GM12878 (cell line): ENCODE results near the gene DNAJC18. TPM values are rescaled to one million over a fixed set of nuclear protein-coding genes. Genes with fewer than 3 reads are reported as not detected.

Experiments used
- ATAC-seq: fragments of 200-7000 bp; cut with Tn5 transposase; 3 replicates; pipeline ENCODE4 v1.9.1; 2020; ENCODE audit warnings: mild to moderate bottlenecking, moderate library complexity
- BruUV-seq: library from RNA; stranded (reverse); fragments of 400-500 nt; replicated peaks from 2 replicates; lab custom pipeline; 2021; lab: Mats Ljungman, UMichigan
- CTCF ChIA-PET: fragments of 300-600 bp; sonication (Branson Sonifier 250); formaldehyde crosslinking; extraction: SDS; loops from one replicate; lab custom pipeline; 2021; ENCODE audit warnings: inconsistent platforms; lab: Yijun Ruan, JAX
- POLR2A ChIA-PET: fragments of 350-600 bp; formaldehyde crosslinking; extraction: SDS; loops from one replicate; lab custom pipeline; 2021; ENCODE audit warnings: inconsistent platforms; lab: Charles Lee
- RAD21 ChIA-PET: fragments of 300-600 bp; sonication (Branson Sonifier 250); formaldehyde crosslinking; loops from one replicate; lab custom pipeline; 2023; ENCODE audit warnings: antibody characterized with exemption; ENCODE audit not compliant: unreplicated experiment; lab: Charles Lee
- SMC1A ChIA-PET: fragments of 300-600 bp; sonication (Branson Sonifier 250); formaldehyde crosslinking; loops from one replicate; lab custom pipeline; 2023; ENCODE audit not compliant: unreplicated experiment, uncharacterized antibody; lab: Charles Lee
- DNase-seq: peaks from one replicate; pipeline ENCODE4 v3.0.0-alpha.2; 2011; ENCODE audit warnings: low read depth, low spot score
- FAIRE-seq: peaks from 3 replicates; lab custom pipeline; 2011; peaks lifted over from hg19 to GRCh38; lab: Jason Lieb, UNC
- H2AFZ ChIP-seq: 2 replicates; pipeline ENCODE4 v1.6.0; 2011; ENCODE audit warnings: low read depth, low read length, control low read depth; ENCODE audit not compliant: control insufficient read depth
- H3K27ac ChIP-seq: 2 replicates; pipeline ENCODE4 v1.5.1; 2011; ENCODE audit warnings: control low read depth; ENCODE audit not compliant: control insufficient read depth, insufficient read depth
- H3K27me3 ChIP-seq, 2 experiments: replicated peaks in 1 of 2; 2 replicates each; pipeline versions ENCODE4 v1.6.0 to v1.6.1; 2011; ENCODE audit warnings: low read length in 1 of 2; ENCODE audit not compliant: control insufficient read depth in 2 of 2, insufficient read depth in 2 of 2
- H3K36me3 ChIP-seq, 2 experiments: 2 replicates each; pipeline ENCODE4 v1.5.1; 2011; ENCODE audit warnings: low read length in 1 of 2; ENCODE audit not compliant: control insufficient read depth in 2 of 2, insufficient read depth in 2 of 2
- H3K4me1 ChIP-seq: 2 replicates; pipeline ENCODE4 v1.6.1; 2011; ENCODE audit warnings: mild to moderate bottlenecking, low read length, moderate library complexity, mixed read lengths; ENCODE audit not compliant: control insufficient read depth, insufficient read depth
- H3K4me2 ChIP-seq: 2 replicates; pipeline ENCODE4 v1.6.0; 2011; ENCODE audit warnings: control low read depth; ENCODE audit not compliant: control insufficient read depth, insufficient read depth
- H3K4me3 ChIP-seq: fragments of 200-600 bp; sonication (generic); 2 replicates; pipeline ENCODE4 v1.5.1; 2016
- H3K79me2 ChIP-seq: 2 replicates; pipeline ENCODE4 v1.6.0; 2011; ENCODE audit warnings: low read length; ENCODE audit not compliant: control insufficient read depth, insufficient read depth
- H3K9ac ChIP-seq: 2 replicates; pipeline ENCODE4 v1.8.0; 2011; ENCODE audit warnings: low read length, control low read depth, mixed read lengths; ENCODE audit not compliant: control insufficient read depth, insufficient read depth
- H3K9me3 ChIP-seq: replicated peaks from 3 replicates; pipeline ENCODE4 v1.5.1; 2011; ENCODE audit warnings: mild to moderate bottlenecking, low read length; ENCODE audit not compliant: control insufficient read depth, insufficient read depth
- H4K20me1 ChIP-seq: 2 replicates; pipeline ENCODE4 v1.6.0; 2011; ENCODE audit not compliant: control insufficient read depth, insufficient read depth
- BACH1 ChIP-seq: fragments of 450-650 bp; IDR thresholded peaks from 2 replicates; pipeline ENCODE4 v1.6.1; 2017; ENCODE audit warnings: mild to moderate bottlenecking, borderline replicate concordance
- BCL11A ChIP-seq: IDR thresholded peaks from 2 replicates; pipeline ENCODE4 v1.6.1; 2011; ENCODE audit warnings: low read depth, low read length
- BMI1 ChIP-seq: fragments of 450-650 bp; IDR thresholded peaks from 2 replicates; pipeline ENCODE4 v1.6.1; 2016; ENCODE audit warnings: mild to moderate bottlenecking, moderate library complexity, borderline replicate concordance
- EZH2 ChIP-seq: IDR thresholded peaks from 2 replicates; pipeline ENCODE4 v1.6.1; 2012; ENCODE audit warnings: low read depth, mild to moderate bottlenecking, control low read depth, inconsistent platforms, low read length, borderline replicate concordance; ENCODE audit not compliant: control insufficient read depth
- GABPA ChIP-seq: IDR thresholded peaks from 2 replicates; pipeline ENCODE4 v1.6.1; 2014; ENCODE audit warnings: antibody characterized with exemption, low read depth, mild to moderate bottlenecking, inconsistent platforms
- IKZF1 ChIP-seq: fragments of 450-650 bp; conservative IDR thresholded peaks from 2 replicates; pipeline ENCODE4 v1.6.1; 2017; ENCODE audit warnings: antibody characterized with exemption, mild to moderate bottlenecking
- NFXL1 ChIP-seq: fragments of 450-650 bp; IDR thresholded peaks from 2 replicates; pipeline ENCODE4 v1.6.1; 2017; ENCODE audit warnings: antibody characterized with exemption, mild to moderate bottlenecking, borderline replicate concordance
- PAX8 ChIP-seq: fragments of 450-650 bp; IDR thresholded peaks from 2 replicates; pipeline ENCODE4 v1.6.1; 2017; ENCODE audit warnings: mild to moderate bottlenecking, moderate library complexity
- PML ChIP-seq: IDR thresholded peaks from 2 replicates; pipeline ENCODE4 v1.6.1; 2012; ENCODE audit warnings: low read length, inconsistent platforms
- RELB ChIP-seq: fragments of 450-650 bp; IDR thresholded peaks from 2 replicates; pipeline ENCODE4 v1.6.1; 2017; ENCODE audit warnings: low read depth, mild to moderate bottlenecking, moderate library complexity
- SIN3A ChIP-seq: IDR thresholded peaks from 2 replicates; pipeline ENCODE4 v1.6.1; 2012; ENCODE audit warnings: low read depth, low read length, improper control_type of control experiment
- SREBF1 ChIP-seq: IDR thresholded peaks from 2 replicates; pipeline ENCODE4 v1.6.1; 2012; ENCODE audit warnings: mild to moderate bottlenecking, low read length
- SRF ChIP-seq, 2 experiments: IDR thresholded peaks; 2 replicates each; pipeline ENCODE4 v1.6.1; 2011; ENCODE audit warnings: low read depth in 2 of 2, low read length in 2 of 2, mild to moderate bottlenecking in 1 of 2, moderate library complexity in 1 of 2
- TAF1 ChIP-seq: IDR thresholded peaks from 2 replicates; pipeline ENCODE4 v1.6.1; 2011; ENCODE audit warnings: mild to moderate bottlenecking, low read depth, low read length, borderline replicate concordance
- TBL1XR1 ChIP-seq: IDR thresholded peaks from 2 replicates; pipeline ENCODE4 v1.6.1; 2012; ENCODE audit warnings: low read depth, low read length, improper control_type of control experiment
- WRNIP1 ChIP-seq: IDR thresholded peaks from 2 replicates; pipeline ENCODE4 v1.6.1; 2011; ENCODE audit warnings: low read depth, low read length, improper control_type of control experiment, borderline replicate concordance
- ZSCAN29 ChIP-seq: fragments of 450-650 bp; IDR thresholded peaks from 2 replicates; pipeline ENCODE4 v1.6.1; 2017; ENCODE audit warnings: mild to moderate bottlenecking, moderate library complexity
- WGBS: methylation state at CpG from one replicate; pipeline ENCODE4 v1.1.6; 2016; ENCODE audit warnings: low lambda C conversion rate; ENCODE audit not compliant: insufficient replicate concordance, insufficient coverage; ENCODE audit errors: missing lambda C conversion rate; 5-methylcytosine and 5-hydroxymethylcytosine counted together
- in situ Hi-C: fragments of 300-500 bp; cut with MboI; formaldehyde crosslinking; loops from 9 replicates; pipeline ENCODE4 v1.14.3; 2018; ENCODE audit warnings: mixed read lengths
- intact Hi-C: fragments of 100-400 bp; cut with micrococcal nuclease; formaldehyde crosslinking; loops from one replicate; pipeline ENCODE4 v1.14.2; 2022; ENCODE audit not compliant: unreplicated experiment
- polyA plus RNA-seq, 11 experiments: library from polyadenylated mRNA; depleted of rRNA in 4 of 11; unstranded in 6 of 11; stranded (reverse) in 5 of 11; fragments of >200 nt; fragmentation: Nextera tagmentation in 4 of 11; fragmentation: Illumina TruSeq in 1 of 11; extraction: Ambion mirVana in 4 of 11; extraction: Trizol in 1 of 11; gene quantifications; 1 replicate in 1 of 11; 2 replicates in 10 of 11; pipeline versions ENCODE4 v1.2.1 to v1.2.3, GENCODE V29; 2011 to 2016; ENCODE audit warnings: inconsistent platforms in 2 of 11, missing spikeins in 2 of 11, low read depth in 1 of 11
- total RNA-seq, 4 experiments: library from RNA; depleted of rRNA in 3 of 4; stranded (reverse); fragments of >200 nt in 3 of 4; fragmentation: Illumina TruSeq in 1 of 4; extraction: Trizol in 1 of 4; gene quantifications; 2 replicates each; pipeline versions ENCODE4 v1.2.1 to v1.2.3, GENCODE V29; 2013 to 2021

The DNAJC18 gene
- total and polyA plus RNA-seq, 10 of the 15 experiments (the other 5 are each of a cell fraction or from before 2014, with no cell fraction given), result 6.4 to 26.7 (median 17.7) TPM

DNA sequence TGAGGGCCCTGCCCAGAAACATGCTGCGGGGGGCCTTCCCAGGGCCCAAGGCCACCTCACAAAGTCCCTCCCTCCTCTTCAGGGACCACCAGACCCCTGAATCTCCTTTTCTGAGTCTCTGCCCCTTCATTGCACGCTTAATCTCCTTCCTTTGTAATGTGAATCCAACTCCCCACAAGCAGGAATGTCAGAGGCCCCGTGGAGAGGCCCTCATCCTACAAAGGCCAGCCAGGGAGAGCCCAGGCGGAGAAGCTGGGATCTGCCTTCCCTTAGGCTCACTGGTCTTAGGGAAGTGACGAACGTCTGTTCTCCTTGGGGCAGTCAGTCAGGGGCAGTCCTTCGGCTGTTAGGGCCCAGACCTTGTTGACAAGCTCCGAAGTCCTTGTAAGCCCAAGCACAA is 33.8 kb upstream of the DNAJC18 start:
- ChIA-PET POLR2A (interaction anchor here (1.3 kb wide), 1 partner anchor 15 kb away, joined by 4 read pairs; no protein-coding TSS in a partner anchor), CTCF (interaction anchor here (1.2 to 2.1 kb wide), 4 partner anchors 9 to 40 kb away, joined by 4 to 10 read pairs (median 5); partner anchors contain the start of gene STING1), RAD21 (interaction anchor here (1.2 to 1.9 kb wide), 2 partner anchors 11 to 50 kb away, joined by 3 to 4 read pairs; partner anchors contain the start of gene ECSCR), SMC1A (no interaction called here)
- no TSS peak for BruUV-seq
- intact Hi-C loops (no loop called here), in situ Hi-C loops (no loop called here)
- 47% methylated on average over 8 of the region's 8 CpGs for WGBS
- Histone ChIP-seq H3K4me2 (no peak overlapping the region), H3K79me2 (no peaks in the 10 kb centered on the region), H2AFZ (no peak overlapping the region), H3K27ac (no peak overlapping the region), H3K4me1 (peaks cover 12% of the 10 kb centered on the region), H3K9me3 (no peaks in the 10 kb centered on the region), H3K36me3 (peaks cover 0 to 4% of the 10 kb centered on the region in 2 experiments; a peak in 2 of 4 replicates), H3K4me3 (no peak overlapping the region), H3K27me3 (no peaks in the 10 kb centered on the region), H4K20me1 (no peaks in the 10 kb centered on the region), H3K9ac (no peak overlapping the region)
- FAIRE-seq, result no peak
- no peak for DNase-seq
- no peak for ATAC-seq
- TF ChIP-seq SRF (IDR thresholded peaks at IDR 0.05; ENCODE audit: low read depth in 2 of 2, low read length in 2 of 2), result no peak
- TF ChIP-seq PML, result no peak
- no peak for TF ChIP-seq PAX8
- TF ChIP-seq SREBF1, result no peak
- TF ChIP-seq ZSCAN29, result no peak
- no peak for TF ChIP-seq EZH2
- no peak for TF ChIP-seq GABPA
- TF ChIP-seq TBL1XR1, result no peak
- no peak for TF ChIP-seq SIN3A
- no peak for TF ChIP-seq NFXL1
- TF ChIP-seq TAF1, result no peak
- TF ChIP-seq IKZF1, result no peak
- TF ChIP-seq BCL11A, result no peak
- TF ChIP-seq BMI1, result no peak
- TF ChIP-seq RELB, result no peak
- no peak for TF ChIP-seq BACH1
- TF ChIP-seq WRNIP1, result no peak
